Right cardiac atrium (tissue), 5 donors: ENCODE measurements around the gene MRFAP1. TPM values are rescaled to one million over a fixed set of nuclear protein-coding genes. Genes with fewer than 3 reads are reported as not detected.
"Not testable (repeated sequence)": the region's sequence is repeated elsewhere in the genome, so short reads cannot be mapped to it uniquely, and the experiment has no call there.

ENCODE experiments used
- ATAC-seq, 2 donors: fragments of 200-7000 bp; cut with Tn5 transposase; one replicate each; pipeline versions ENCODE4 v1.8.0 to v1.9.1; 2020; ENCODE audit warnings: moderate library complexity in 2 of 2, mild to moderate bottlenecking in 1 of 2
- DNase-seq, 3 donors: peaks; one replicate each; pipeline ENCODE4 v3.0.0-alpha.2; 2020
- H3K27ac ChIP-seq: one replicate; pipeline ENCODE4 v1.5.1; 2013; ENCODE audit warnings: mild to moderate bottlenecking, low read length, control low read depth, moderate library complexity
- H3K27me3 ChIP-seq: one replicate; pipeline ENCODE4 v1.6.1; 2013; ENCODE audit not compliant: control insufficient read depth, insufficient read depth
- H3K4me1 ChIP-seq: one replicate; pipeline ENCODE4 v1.6.1; 2013; ENCODE audit warnings: low read length; ENCODE audit not compliant: control insufficient read depth, insufficient read depth
- H3K4me3 ChIP-seq: one replicate; pipeline ENCODE4 v1.5.1; 2013; ENCODE audit warnings: low read length, control low read depth
- H3K9me3 ChIP-seq: one replicate; pipeline ENCODE4 v1.6.1; 2013; ENCODE audit warnings: low read length; ENCODE audit not compliant: control insufficient read depth
- WGBS: extraction: QIAGEN DNeasy Blood & Tissue Kit; methylation state at CpG from one replicate; pipeline ENCODE4 v1.1.7; 2013; 5-methylcytosine and 5-hydroxymethylcytosine counted together
- intact Hi-C, 4 donors: fragments of 100-400 bp; cut with DNase I; formaldehyde crosslinking; loops; one replicate each; pipeline versions ENCODE4 v1.11.0 to v1.14.0; 2022 to 2023
- polyA plus RNA-seq: library from polyadenylated mRNA; stranded (reverse); fragments of 200-250 nt; gene quantifications from one replicate; pipeline ENCODE4 v1.2.3, GENCODE V29; 2013
- total RNA-seq, 4 donors: library from RNA; stranded (reverse); fragmentation: NEBNext Ultra II Directional; extraction: Animal tissue kit (Norgen Biotek cat#: 25700); gene quantifications; one replicate each; pipeline ENCODE4 v1.2.1, GENCODE V29; 2021
- donor health status: healthy with polysubstance abuse.
- donor health status: DM: no; HTN: yes; CAD: no.
- donor health status: DM: no; HTN: no; CAD: no.
- donor health status: DM: no; HTN: yes; CAD: no; lungs with severe emphysema.
- donor health status: DM: yes; HTN: yes; CAD: no.

The MRFAP1 gene
- total and polyA plus RNA-seq, 5 donors = 250 to 335 (median 263) TPM

DNA sequence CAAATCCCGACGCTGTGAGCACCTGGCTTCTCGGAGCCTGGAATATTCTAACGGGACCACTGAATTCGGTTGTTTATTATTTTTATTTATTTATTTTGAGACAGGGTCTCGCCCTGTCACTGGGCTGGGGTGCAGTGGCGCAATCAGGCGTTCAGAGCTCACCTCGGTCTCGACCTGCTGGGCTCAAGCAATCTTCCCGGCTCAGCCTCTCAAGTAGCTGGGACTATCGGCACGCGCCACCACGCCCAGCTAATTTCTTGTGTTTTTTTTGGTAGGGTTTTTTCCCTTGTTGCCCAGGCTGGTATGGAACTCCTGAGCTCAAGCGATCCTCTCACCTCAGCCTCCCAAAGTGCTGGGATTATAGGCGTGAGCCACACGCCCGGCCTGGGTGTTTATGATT is 31.6 kb downstream of the MRFAP1 start:
- Histone ChIP-seq H3K27ac (no peak overlapping the region), H3K9me3 (no peaks in the 10 kb centered on the region), H3K4me3 (no peak overlapping the region), H3K4me1 (peaks cover 9% of the 10 kb centered on the region), H3K27me3 (no peaks in the 10 kb centered on the region)
- WGBS = 98% methylated on average over 19 of the region's 19 CpGs
- ATAC-seq (no peak), DNase-seq (no peak)
- intact Hi-C loops = no loop called here

DNA sequence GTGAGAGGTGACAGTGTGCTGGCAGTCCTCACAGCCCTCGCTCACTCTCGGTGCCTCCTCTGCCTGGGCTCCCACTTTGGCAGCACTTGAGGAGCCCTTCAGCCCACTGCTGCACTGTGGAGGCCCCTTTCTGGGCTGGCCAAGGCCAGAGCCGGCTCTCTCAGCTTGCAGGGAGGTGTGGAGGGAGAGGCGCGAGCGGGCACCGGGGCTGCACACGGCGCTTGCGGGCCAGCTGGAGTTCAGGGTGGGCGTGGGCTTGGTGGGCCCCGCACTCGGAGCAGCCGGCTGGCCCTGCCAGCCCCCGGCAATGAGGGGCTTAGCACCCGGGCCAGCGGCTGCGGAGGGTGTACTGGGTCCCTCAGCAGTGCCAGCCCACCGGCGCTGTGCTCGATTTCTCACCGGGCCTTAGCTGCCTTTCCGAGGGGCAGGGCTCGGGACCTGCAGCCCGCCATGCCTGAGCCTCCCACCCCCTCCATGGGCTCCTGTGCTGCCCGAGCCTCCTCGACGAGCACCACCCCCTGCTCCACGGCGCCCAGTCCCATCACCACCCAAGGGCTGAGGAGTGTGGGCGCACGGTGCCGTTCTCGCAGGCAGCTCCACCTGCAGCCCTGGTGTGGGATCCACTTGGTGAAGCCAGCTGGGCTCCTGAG is 32.2 kb downstream of the MRFAP1 start:
- H3K9me3 ChIP-seq, ATAC-seq, H3K27ac ChIP-seq, intact Hi-C loops, H3K27me3 ChIP-seq, H3K4me1 ChIP-seq, H3K4me3 ChIP-seq: not testable (repeated sequence)
- 97% methylated on average over 34 of the region's 34 CpGs for WGBS
- DNase-seq = peak in 1 of 3 donors; percentile 72

DNA sequence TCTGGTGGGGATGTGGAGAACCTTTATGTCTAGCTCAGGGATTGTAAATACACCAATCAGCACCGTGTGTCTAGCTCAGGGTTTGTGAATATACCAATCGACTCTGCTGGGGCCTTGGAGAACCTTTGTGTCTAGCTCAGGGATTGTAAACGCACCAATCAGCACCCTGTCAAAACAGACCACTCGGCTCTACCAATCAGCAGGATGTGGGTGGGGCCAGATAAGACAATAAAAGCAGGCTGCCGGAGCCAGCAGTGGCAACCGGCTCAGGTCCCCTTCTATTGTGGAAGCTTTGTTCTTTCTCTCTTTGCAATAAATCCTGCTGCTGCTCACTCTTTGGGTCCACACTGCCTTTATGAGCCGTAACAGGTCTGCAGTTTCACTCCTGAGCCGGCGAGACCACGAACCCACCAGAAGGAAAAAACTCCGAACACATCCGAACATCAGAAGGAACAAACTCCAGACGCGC is 32.7 kb downstream of the MRFAP1 start:
- H3K27ac ChIP-seq = peak overlapping the region; percentile 85
- ATAC-seq (peak; percentile 16 to 22), DNase-seq (peak in 1 of 3 donors; percentile 60)
- H3K4me1 ChIP-seq, H3K27me3 ChIP-seq, H3K9me3 ChIP-seq, intact Hi-C loops: not testable (repeated sequence)
- H3K4me3 ChIP-seq = peak overlapping the region; percentile 76
- 40% methylated on average over 14 of the region's 14 CpGs for WGBS

DNA sequence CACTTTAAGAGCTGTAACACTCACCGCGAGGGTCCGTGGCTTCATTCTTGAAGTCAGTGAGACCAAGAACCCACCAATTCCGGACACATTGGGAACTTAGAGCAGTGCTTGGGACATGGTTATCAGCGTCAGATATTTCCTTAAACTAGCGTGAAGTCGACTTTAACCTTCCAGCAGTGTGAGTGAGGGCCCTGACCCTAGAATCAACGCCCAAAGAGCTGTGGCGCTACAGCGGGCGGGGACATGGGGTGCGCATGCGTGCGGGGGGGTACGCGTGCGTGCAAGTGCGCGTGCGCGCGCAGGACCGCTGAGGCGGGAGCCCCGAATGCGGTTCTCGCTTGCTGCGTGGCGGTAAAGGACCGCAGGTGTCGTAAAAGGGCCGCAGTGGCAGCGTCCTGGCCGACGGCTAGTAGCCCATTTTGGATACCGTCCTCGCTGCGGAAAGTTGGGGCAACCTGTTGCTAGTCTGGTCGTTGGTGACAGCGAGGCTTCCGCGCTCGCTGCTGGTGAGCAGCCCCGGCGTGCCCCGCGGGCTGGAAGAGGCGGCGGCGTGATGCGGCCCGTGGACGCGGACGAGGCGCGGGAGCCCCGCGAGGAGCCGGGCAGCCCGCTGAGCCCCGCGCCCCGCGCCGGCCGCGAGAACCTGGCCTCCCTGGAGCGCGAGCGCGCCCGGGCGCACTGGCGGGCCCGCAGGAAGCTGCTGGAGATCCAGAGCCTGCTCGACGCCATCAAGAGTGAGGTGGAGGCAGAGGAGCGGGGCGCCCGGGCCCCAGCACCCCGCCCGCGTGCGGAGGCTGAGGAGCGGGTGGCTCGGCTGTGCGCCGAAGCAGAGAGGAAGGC is 33.4 kb downstream of the MRFAP1 start:
- Histone ChIP-seq H3K27me3 (no peaks in the 10 kb centered on the region), H3K27ac (peak overlapping the region; percentile 85), H3K4me1 (peaks cover 9% of the 10 kb centered on the region), H3K4me3 (peak overlapping the region; percentile 76), H3K9me3 (no peaks in the 10 kb centered on the region)
- ATAC-seq (peak; percentile 93 to 96), DNase-seq (peak; percentile 95 to 98 (median 97))
- under 1% methylated on average over 89 of the region's 89 CpGs for WGBS
- intact Hi-C loops = no loop called here

DNA sequence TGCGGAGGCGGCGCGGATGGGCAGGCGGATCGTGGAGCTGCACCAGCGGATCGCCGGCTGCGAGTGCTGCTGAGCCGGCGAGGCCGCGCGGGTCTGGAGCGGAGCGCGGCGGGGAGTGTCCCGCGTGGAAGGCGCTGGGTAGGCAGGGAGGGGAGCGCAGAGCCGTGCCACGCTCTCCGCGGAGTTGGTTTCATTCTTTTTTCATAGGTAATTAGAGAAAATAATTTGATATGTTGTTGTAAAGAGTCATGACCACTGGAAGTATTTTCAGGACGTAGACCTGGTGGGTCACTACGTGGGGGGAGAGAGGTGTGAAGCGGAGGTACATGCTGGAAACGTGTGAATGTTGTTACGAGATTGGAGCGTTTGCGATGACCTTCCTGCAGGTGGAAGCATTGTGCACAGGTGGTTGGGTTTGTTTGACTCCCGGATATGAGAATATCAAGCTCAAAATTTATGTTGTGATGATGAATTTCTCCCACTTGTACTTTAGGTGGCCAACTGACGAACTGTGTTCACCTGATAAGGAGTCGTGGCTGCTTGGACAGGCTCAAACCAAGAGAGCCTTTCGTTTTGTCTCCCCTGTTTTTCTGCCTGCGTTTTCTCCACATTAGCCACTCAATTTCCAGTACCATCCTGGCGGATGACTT is 34.1 kb downstream of the MRFAP1 start:
- peak overlapping the region; percentile 76 for H3K4me3 ChIP-seq
- ATAC-seq (no peak), DNase-seq (no peak)
- H3K9me3 ChIP-seq = no peaks in the 10 kb centered on the region
- intact Hi-C loops = no loop called here
- 6% methylated on average over 40 of the region's 40 CpGs for WGBS
- H3K27me3 ChIP-seq = no peaks in the 10 kb centered on the region
- peaks cover 9% of the 10 kb centered on the region for H3K4me1 ChIP-seq
- H3K27ac ChIP-seq = peak overlapping the region; percentile 82

DNA sequence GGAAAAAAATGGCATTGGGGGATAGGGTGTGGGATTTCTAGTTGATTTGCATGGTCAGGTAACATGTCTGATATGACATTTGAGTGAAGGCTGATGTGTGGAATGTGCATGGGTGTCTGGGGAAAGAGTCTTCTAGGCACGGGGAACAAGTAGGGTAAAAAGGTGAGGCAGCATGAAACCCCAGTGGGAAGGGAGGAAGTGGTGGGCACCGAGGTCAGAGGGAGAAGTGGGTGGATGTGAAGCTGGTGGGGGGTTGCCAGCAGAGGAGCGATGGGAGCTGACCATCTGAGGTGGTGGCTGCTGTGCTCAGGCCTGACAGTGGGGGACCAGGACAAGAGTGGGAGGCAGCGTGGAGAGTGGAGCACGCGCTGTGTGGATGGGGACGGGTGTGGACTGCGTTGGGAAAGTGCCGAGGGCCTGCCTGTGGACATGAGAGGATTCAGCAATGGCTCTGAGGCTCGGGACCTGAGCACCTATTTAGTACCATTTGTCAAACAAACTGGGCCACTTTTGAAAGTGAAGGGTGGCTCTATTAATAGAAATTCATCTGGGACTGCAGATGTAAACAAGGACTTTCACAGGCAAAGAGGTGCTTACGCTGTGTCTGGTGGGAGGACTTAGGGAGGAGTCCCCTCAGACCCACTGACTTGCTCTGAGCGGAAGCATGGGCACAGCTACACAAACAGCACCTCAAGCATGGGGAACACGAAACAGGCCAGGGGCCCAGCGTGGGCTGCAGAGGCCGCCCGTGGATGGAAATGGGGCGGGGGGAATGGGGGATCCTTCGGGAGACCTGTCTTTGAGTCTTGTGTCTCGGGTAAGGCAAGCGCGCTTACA is 36.5 kb downstream of the MRFAP1 start:
- Histone ChIP-seq H3K27ac (no peak overlapping the region), H3K9me3 (no peaks in the 10 kb centered on the region)

DNA sequence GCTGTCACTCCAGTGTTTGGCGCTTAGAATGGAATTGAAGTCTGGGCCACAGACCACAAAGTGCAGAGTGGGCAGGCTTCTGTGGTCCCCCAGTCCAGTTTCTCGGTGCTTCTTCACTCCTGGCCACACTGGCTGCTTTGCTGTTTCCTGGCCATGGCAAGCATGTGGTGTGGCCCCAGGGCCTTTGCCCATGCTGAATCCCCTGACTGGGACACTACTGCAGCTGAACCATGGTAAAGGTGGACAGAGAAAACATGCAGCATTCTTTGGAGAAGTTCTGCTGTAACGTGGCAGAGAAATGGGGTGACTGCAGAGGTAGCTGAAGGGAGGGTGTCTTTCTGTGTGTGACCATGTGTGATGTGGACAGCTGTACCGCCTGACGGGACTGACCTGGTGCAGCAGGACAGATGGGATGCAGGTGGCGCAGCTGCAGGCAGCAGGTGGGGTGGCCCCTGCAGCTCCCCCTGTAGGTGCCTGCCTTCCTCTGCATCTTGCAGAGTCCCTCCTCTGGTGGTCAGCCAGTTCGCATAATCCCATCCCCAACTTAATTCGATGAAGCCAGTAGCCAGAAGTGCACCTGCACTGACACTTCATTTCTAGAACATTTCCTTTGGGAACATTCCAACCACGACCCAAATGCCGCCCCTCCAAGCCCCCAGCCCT is 40.0 kb downstream of the MRFAP1 start:
- DNase-seq (no peak), ATAC-seq (no peak)
- WGBS = 80% methylated on average over 10 of the region's 10 CpGs
- H3K27ac ChIP-seq = no peak overlapping the region
- H3K27me3 ChIP-seq = no peaks in the 10 kb centered on the region
- no peak overlapping the region for H3K4me3 ChIP-seq
- H3K4me1 ChIP-seq = peaks cover 9% of the 10 kb centered on the region
- no peaks in the 10 kb centered on the region for H3K9me3 ChIP-seq
- intact Hi-C loops = no loop called here

More for the DNA sequence above, 36.5 kb downstream of the MRFAP1 start:
- ATAC-seq (no peak), DNase-seq (no peak)
- peaks cover 9% of the 10 kb centered on the region for H3K4me1 ChIP-seq
- intact Hi-C loops = no loop called here
- no peak overlapping the region for H3K4me3 ChIP-seq
- WGBS = 85% methylated on average over 21 of the region's 21 CpGs
- no peaks in the 10 kb centered on the region for H3K27me3 ChIP-seq

DNA sequence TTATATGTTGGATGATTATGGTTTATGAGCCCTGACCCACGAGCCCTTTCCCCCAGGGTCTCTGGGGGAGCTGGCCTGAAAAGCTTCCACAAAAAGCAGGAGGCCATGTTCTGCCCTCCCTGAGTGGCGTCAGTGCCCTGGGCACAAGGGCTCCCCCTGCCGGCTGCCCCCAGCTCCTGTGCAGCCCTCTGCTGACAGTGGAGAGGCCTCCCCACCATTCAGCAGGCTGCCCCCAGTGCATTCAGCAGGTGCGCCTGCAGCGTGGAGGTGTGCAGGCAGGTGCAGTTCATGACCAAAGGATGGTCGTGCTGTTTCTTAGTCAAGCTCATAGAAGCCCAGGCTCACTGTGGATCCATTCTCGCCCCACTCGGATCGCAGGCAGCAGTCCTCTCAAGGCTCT is 40.7 kb downstream of the MRFAP1 start:
- peaks cover 3% of the 10 kb centered on the region for H3K4me1 ChIP-seq
- 85% methylated on average over 9 of the region's 9 CpGs for WGBS
- ATAC-seq = no peak
- no peak for DNase-seq
- no peaks in the 10 kb centered on the region for H3K9me3 ChIP-seq
- H3K4me3 ChIP-seq = no peak overlapping the region
- no peaks in the 10 kb centered on the region for H3K27me3 ChIP-seq
- no peak overlapping the region for H3K27ac ChIP-seq
- intact Hi-C loops = no loop called here

DNA sequence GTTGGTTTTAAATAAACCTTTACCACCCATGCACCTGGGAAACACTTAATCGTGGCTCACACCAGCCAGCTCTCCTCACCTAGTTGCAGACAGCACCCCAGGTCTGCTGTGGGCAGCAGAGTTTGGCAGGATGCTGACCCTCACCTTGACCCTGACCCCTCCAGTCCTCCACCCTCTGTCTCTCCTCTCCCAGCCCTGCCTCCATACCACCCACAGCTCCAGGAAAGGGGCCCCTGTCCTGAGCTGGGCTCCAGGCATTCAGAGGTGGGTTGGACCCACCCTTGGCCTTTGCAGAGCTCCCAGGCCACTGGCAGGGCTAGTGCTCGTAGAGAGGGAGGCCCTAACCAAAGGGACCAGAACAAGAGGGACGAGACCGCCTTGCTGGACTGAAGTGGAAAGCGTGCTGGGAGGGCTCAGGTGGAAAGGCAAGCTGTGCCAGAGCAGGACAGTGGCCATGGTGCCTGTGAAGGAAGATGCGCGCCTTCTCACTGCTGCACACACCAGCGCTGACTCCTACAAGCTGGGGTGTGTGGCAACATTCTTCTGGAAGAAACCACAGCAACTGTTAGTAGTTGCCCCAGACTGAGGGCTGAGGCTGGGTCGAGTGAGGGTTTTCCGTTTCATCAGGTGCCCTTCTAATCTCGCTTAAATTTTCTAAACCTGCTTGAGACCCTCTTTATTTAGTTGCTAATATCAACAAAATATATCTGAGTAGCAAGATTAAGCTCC is 42.5 kb downstream of the MRFAP1 start:
- H3K4me1 ChIP-seq = no peaks in the 10 kb centered on the region
- DNase-seq (no peak), ATAC-seq (no peak)
- WGBS = 76% methylated on average over 11 of the region's 11 CpGs
- no peaks in the 10 kb centered on the region for H3K27me3 ChIP-seq
- intact Hi-C loops = no loop called here
- no peak overlapping the region for H3K27ac ChIP-seq
- no peaks in the 10 kb centered on the region for H3K9me3 ChIP-seq
- H3K4me3 ChIP-seq = no peak overlapping the region

DNA sequence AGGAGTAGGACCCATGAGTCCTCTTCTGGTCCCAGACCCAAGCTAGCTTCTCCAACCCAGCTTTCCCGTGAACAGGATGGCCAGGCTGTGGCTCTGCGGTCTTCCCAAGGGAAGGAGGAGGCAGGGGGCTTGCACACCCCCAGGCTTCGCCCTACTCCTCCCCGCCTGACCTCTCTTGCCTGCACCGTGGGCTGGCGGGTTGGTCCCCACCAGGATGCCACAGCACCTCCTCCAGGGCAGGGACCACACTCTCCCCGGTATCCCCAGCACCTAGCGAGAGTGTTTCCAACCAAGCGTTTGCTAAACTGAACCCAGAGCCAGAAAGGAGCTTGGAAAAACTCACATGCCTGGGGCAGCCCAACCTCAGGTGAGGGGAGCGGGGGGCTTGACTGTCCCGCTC is 44.2 kb downstream of the MRFAP1 start:
- 83% methylated on average over 11 of the region's 11 CpGs for WGBS
- no peak overlapping the region for H3K4me3 ChIP-seq
- H3K4me1 ChIP-seq = no peaks in the 10 kb centered on the region
- H3K27ac ChIP-seq = no peak overlapping the region
- intact Hi-C loops = no loop called here
- H3K27me3 ChIP-seq = no peaks in the 10 kb centered on the region
- ATAC-seq (peak in 1 of 2 donors; percentile 15), DNase-seq (no peak)
- H3K9me3 ChIP-seq = no peaks in the 10 kb centered on the region
